Esophagus squamous epithelium (tissue), 4 donors: Measurements from ENCODE around the gene GAL3ST2.

Experiments
- CTCF ChIP-seq, 6 experiments: fragments of 450-650 bp in 4 of 6; fragments of 200-600 bp in 2 of 6; sonication (generic) in 2 of 6; IDR thresholded peaks; one replicate each; pipeline ENCODE4 v1.5.1; 2016 to 2019; ENCODE audit warnings: antibody characterized with exemption in 6 of 6, mild to moderate bottlenecking in 4 of 6, moderate library complexity in 4 of 6
- POLR2A ChIP-seq, 4 donors: fragments of 450-650 bp; IDR thresholded peaks; one replicate each; pipeline ENCODE4 v1.6.1; 2017; ENCODE audit warnings: antibody characterized with exemption in 4 of 4, mild to moderate bottlenecking in 4 of 4, moderate library complexity in 3 of 4

GRCh38 chr2:241770185-241770935, 6.3 kb upstream of the GAL3ST2 start:
- TF ChIP-seq CTCF (IDR thresholded peaks at IDR 0.05) = no peak
- TF ChIP-seq POLR2A (IDR thresholded peaks at IDR 0.05) = no peak
